ENCODE results near the gene RAD51B.
"Not testable (repeated sequence)": the region's sequence is repeated elsewhere in the genome, so short reads cannot be mapped to it uniquely, and the experiment has no call there.

RAD51B gene

GRCh38 chr14:67806246-67806645 lies 13.3 kb upstream of the RAD51B start:
- Histone ChIP-seq H3K4me3 (ENCODE audit: low read length) (no peak overlapping the region), H3K36me3 (ENCODE audit: control insufficient read depth, insufficient read depth, low read length, severe bottlenecking) (peaks cover 88% of the 10 kb centered on the region), H3K9ac (ENCODE audit: low read length) (no peak overlapping the region)

GRCh38 chr14:67814821-67815220 lies 4.8 kb upstream of the RAD51B start:
- peaks cover 30% of the 10 kb centered on the region for H3K36me3 ChIP-seq (ENCODE audit: control insufficient read depth, insufficient read depth, low read length, severe bottlenecking)
- peaks cover 19% of the 10 kb centered on the region for H3K4me1 ChIP-seq (ENCODE audit: control insufficient read depth, insufficient read depth, low read length)
- no peaks in the 10 kb centered on the region for H3K27me3 ChIP-seq (replicated peaks; ENCODE audit: control insufficient read depth, insufficient read depth, low read length)
- H3K9ac ChIP-seq (ENCODE audit: low read length), result no peak overlapping the region
- no peak for DNase-seq (ENCODE audit: low read depth)
- peak overlapping the region; percentile 87 for H3K4me3 ChIP-seq (ENCODE audit: low read length)
- H3K9me3 ChIP-seq (ENCODE audit: control insufficient read depth, low read length), result no peaks in the 10 kb centered on the region

More at GRCh38 chr14:67806246-67806645, 13.3 kb upstream of the RAD51B start:
- peaks cover 6% of the 10 kb centered on the region for H3K4me1 ChIP-seq (ENCODE audit: control insufficient read depth, insufficient read depth, low read length)
- H3K27me3 ChIP-seq (replicated peaks; ENCODE audit: control insufficient read depth, insufficient read depth, low read length), result no peaks in the 10 kb centered on the region
- DNase-seq (ENCODE audit: low read depth), result no peak
- no peaks in the 10 kb centered on the region for H3K9me3 ChIP-seq (ENCODE audit: control insufficient read depth, low read length)

GRCh38 chr14:67815573-67816225 lies 3.9 kb upstream of the RAD51B start:
- Histone ChIP-seq H3K4me1 (ENCODE audit: control insufficient read depth, insufficient read depth, low read length) (peaks cover 24% of the 10 kb centered on the region), H3K36me3 (ENCODE audit: control insufficient read depth, insufficient read depth, low read length, severe bottlenecking) (peaks cover 21% of the 10 kb centered on the region), H3K27me3 (replicated peaks; ENCODE audit: control insufficient read depth, insufficient read depth, low read length) (no peaks in the 10 kb centered on the region), H3K4me3 (ENCODE audit: low read length) (peak overlapping the region; percentile 87), H3K9ac (ENCODE audit: low read length) (peak overlapping the region; percentile 81), H3K9me3 (ENCODE audit: control insufficient read depth, low read length) (no peaks in the 10 kb centered on the region)
- DNase-seq (ENCODE audit: low read depth), result peak; percentile 64

GRCh38 chr14:67816326-67817002 lies 3.1 kb upstream of the RAD51B start, which contains the start of gene ZFYVE26:
TSS of gene ZFYVE26 (minus strand) at chr14:67816590. CDS start at chr14:67815963, 627 bp downstream.
- Histone ChIP-seq H3K9ac (ENCODE audit: low read length) (peak within 1 kb of the TSS; percentile 81), H3K4me3 (ENCODE audit: low read length) (peak within 1 kb of the TSS; percentile 87), H3K36me3 (ENCODE audit: control insufficient read depth, insufficient read depth, low read length, severe bottlenecking) (peaks cover 18% of the 10 kb centered on the region), H3K27me3 (replicated peaks; ENCODE audit: control insufficient read depth, insufficient read depth, low read length) (no peaks in the 10 kb centered on the region), H3K4me1 (ENCODE audit: control insufficient read depth, insufficient read depth, low read length) (peaks cover 28% of the 10 kb centered on the region), H3K9me3 (ENCODE audit: control insufficient read depth, low read length) (no peaks in the 10 kb centered on the region)
- peak; percentile 98 for DNase-seq (ENCODE audit: low read depth)

GRCh38 chr14:67817750-67818438 lies 1.7 kb upstream of the RAD51B start:
- no peaks in the 10 kb centered on the region for H3K27me3 ChIP-seq (replicated peaks; ENCODE audit: control insufficient read depth, insufficient read depth, low read length)
- DNase-seq (ENCODE audit: low read depth), result no peak

GRCh38 chr14:67818476-67818875 lies 1.1 kb upstream of the RAD51B start:
- H3K9ac ChIP-seq (ENCODE audit: low read length); DNase-seq (ENCODE audit: low read depth): not testable (repeated sequence)

More at GRCh38 chr14:67817750-67818438, 1.7 kb upstream of the RAD51B start:
- Histone ChIP-seq H3K36me3 (ENCODE audit: control insufficient read depth, insufficient read depth, low read length, severe bottlenecking) (peaks cover 9% of the 10 kb centered on the region), H3K4me3 (ENCODE audit: low read length) (no peak overlapping the region), H3K9ac (ENCODE audit: low read length) (no peak overlapping the region), H3K4me1 (ENCODE audit: control insufficient read depth, insufficient read depth, low read length) (peaks cover 28% of the 10 kb centered on the region), H3K9me3 (ENCODE audit: control insufficient read depth, low read length) (no peaks in the 10 kb centered on the region)

GRCh38 chr14:67820428-67820971 lies 921 bp downstream of the RAD51B start:
- no peaks in the 10 kb centered on the region for H3K27me3 ChIP-seq (replicated peaks; ENCODE audit: control insufficient read depth, insufficient read depth, low read length)
- no peaks in the 10 kb centered on the region for H3K36me3 ChIP-seq (ENCODE audit: control insufficient read depth, insufficient read depth, low read length, severe bottlenecking)
- no peak for DNase-seq (ENCODE audit: low read depth)
- H3K9me3 ChIP-seq (ENCODE audit: control insufficient read depth, low read length), result no peaks in the 10 kb centered on the region
- H3K4me1 ChIP-seq (ENCODE audit: control insufficient read depth, insufficient read depth, low read length), result peaks cover 17% of the 10 kb centered on the region
- peak overlapping the region; percentile 86 for H3K9ac ChIP-seq (ENCODE audit: low read length)
- peak overlapping the region; percentile 94 for H3K4me3 ChIP-seq (ENCODE audit: low read length)

More at GRCh38 chr14:67818476-67818875, 1.1 kb upstream of the RAD51B start:
- H3K27me3 ChIP-seq (replicated peaks; ENCODE audit: control insufficient read depth, insufficient read depth, low read length); H3K4me3 ChIP-seq (ENCODE audit: low read length); H3K9me3 ChIP-seq (ENCODE audit: control insufficient read depth, low read length); H3K36me3 ChIP-seq (ENCODE audit: control insufficient read depth, insufficient read depth, low read length, severe bottlenecking): not testable (repeated sequence)
- peaks cover 28% of the 10 kb centered on the region for H3K4me1 ChIP-seq (ENCODE audit: control insufficient read depth, insufficient read depth, low read length)

- H3K27me3 ChIP-seq (replicated peaks; ENCODE audit: control insufficient read depth, insufficient read depth, low read length), result no peaks in the 10 kb centered on the region
- H3K36me3 ChIP-seq (ENCODE audit: control insufficient read depth, insufficient read depth, low read length, severe bottlenecking), result no peaks in the 10 kb centered on the region
- H3K4me3 ChIP-seq (ENCODE audit: low read length), result peak overlapping the region; percentile 94
- H3K4me1 ChIP-seq (ENCODE audit: control insufficient read depth, insufficient read depth, low read length), result peaks cover 14% of the 10 kb centered on the region
- no peak overlapping the region for H3K9ac ChIP-seq (ENCODE audit: low read length)
- DNase-seq (ENCODE audit: low read depth), result no peak
- H3K9me3 ChIP-seq (ENCODE audit: control insufficient read depth, low read length), result no peaks in the 10 kb centered on the region
These were observed 1.5 kb downstream of the RAD51B start for GRCh38 chr14:67821121-67821520.

- Histone ChIP-seq H3K9me3 (ENCODE audit: control insufficient read depth, low read length) (no peaks in the 10 kb centered on the region), H3K4me1 (ENCODE audit: control insufficient read depth, insufficient read depth, low read length) (no peaks in the 10 kb centered on the region), H3K4me3 (ENCODE audit: low read length) (no peak overlapping the region), H3K36me3 (ENCODE audit: control insufficient read depth, insufficient read depth, low read length, severe bottlenecking) (no peaks in the 10 kb centered on the region), H3K27me3 (replicated peaks; ENCODE audit: control insufficient read depth, insufficient read depth, low read length) (no peaks in the 10 kb centered on the region), H3K9ac (ENCODE audit: low read length) (no peak overlapping the region)
- DNase-seq (ENCODE audit: low read depth), result no peak
These were observed 11.5 kb downstream of the RAD51B start for GRCh38 chr14:67831113-67831512.

GRCh38 chr14:67833403-67833802 lies 13.8 kb downstream of the RAD51B start:
- H3K4me3 ChIP-seq (ENCODE audit: low read length), result no peak overlapping the region
- no peak for DNase-seq (ENCODE audit: low read depth)
- no peaks in the 10 kb centered on the region for H3K27me3 ChIP-seq (replicated peaks; ENCODE audit: control insufficient read depth, insufficient read depth, low read length)
- H3K36me3 ChIP-seq (ENCODE audit: control insufficient read depth, insufficient read depth, low read length, severe bottlenecking), result no peaks in the 10 kb centered on the region
- H3K4me1 ChIP-seq (ENCODE audit: control insufficient read depth, insufficient read depth, low read length), result no peaks in the 10 kb centered on the region
- H3K9me3 ChIP-seq (ENCODE audit: control insufficient read depth, low read length), result no peaks in the 10 kb centered on the region
- no peak overlapping the region for H3K9ac ChIP-seq (ENCODE audit: low read length)

- no peaks in the 10 kb centered on the region for H3K36me3 ChIP-seq (ENCODE audit: control insufficient read depth, insufficient read depth, low read length, severe bottlenecking)
- no peaks in the 10 kb centered on the region for H3K9me3 ChIP-seq (ENCODE audit: control insufficient read depth, low read length)
- no peak overlapping the region for H3K4me3 ChIP-seq (ENCODE audit: low read length)
- H3K4me1 ChIP-seq (ENCODE audit: control insufficient read depth, insufficient read depth, low read length), result no peaks in the 10 kb centered on the region
- H3K9ac ChIP-seq (ENCODE audit: low read length), result no peak overlapping the region
- DNase-seq (ENCODE audit: low read depth), result no peak
- H3K27me3 ChIP-seq (replicated peaks; ENCODE audit: control insufficient read depth, insufficient read depth, low read length), result no peaks in the 10 kb centered on the region
These were observed 16.0 kb downstream of the RAD51B start for GRCh38 chr14:67835596-67835995.
